Measurements from ENCODE around the gene BCL10.

- TF ChIP-seq CTCF (conservative IDR thresholded peaks at IDR 0.05; ENCODE audit: low read depth, low read length) (no peak), EZH2phosphoT487 (IDR thresholded peaks at IDR 0.05; ENCODE audit: borderline replicate concordance, low read length) (no peak), EZH2 (IDR thresholded peaks at IDR 0.05; ENCODE audit: low read length, unreplicated experiment) (no peak)
Measured at GRCh38 chr1:85276978-85277639, 677 bp upstream of the BCL10 start.
